Stimulated activated effector memory CD8-positive, alpha-beta T cell treated with anti-CD3 and anti-CD28 coated beads, Interleukin-12 subunit alpha, Interleukin-12 subunit beta, amount 100 ng/mL, for 72 hours (primary cell): ENCODE measurements around the gene DNAH10.

Experiments used
- ATAC-seq: fragments of 150-1000 bp; cut with Tn5 transposase; 2 replicates; pipeline ENCODE4 v1.10.0; 2021
- DNase-seq, 2 donors: peaks; one replicate each; pipeline ENCODE4 v3.0.0; 2021 to 2022; ENCODE audit warnings: low spot score in 2 of 2
- H3K27ac Mint-ChIP-seq: one replicate; pipeline ENCODE4 v1.8.0; 2022; ENCODE audit warnings: mild to moderate bottlenecking, mixed read lengths
- H3K36me3 Mint-ChIP-seq: one replicate; pipeline ENCODE4 v1.8.0; 2022; ENCODE audit warnings: mild to moderate bottlenecking, mixed read lengths
- H3K4me1 Mint-ChIP-seq: one replicate; pipeline ENCODE4 v1.8.0; 2022; ENCODE audit warnings: mixed read lengths
- H3K4me3 Mint-ChIP-seq: one replicate; pipeline ENCODE4 v1.8.0; 2022; ENCODE audit warnings: mild to moderate bottlenecking, mixed read lengths
- H3K9me3 Mint-ChIP-seq: one replicate; pipeline ENCODE4 v1.8.0; 2022; ENCODE audit warnings: mixed read lengths

DNAH10 gene

GRCh38 chr12:123733229-123733628 is 28.9 kb upstream of the DNAH10 start:
- DNase-seq (no peak), ATAC-seq (peak; percentile 49)
- H3K9me3 Mint-ChIP-seq, result no peaks in the 10 kb centered on the region
- H3K27ac Mint-ChIP-seq, result peak overlapping the region; percentile 91
- H3K4me1 Mint-ChIP-seq, result peaks cover 47% of the 10 kb centered on the region
- H3K4me3 Mint-ChIP-seq, result no peak overlapping the region
- peaks cover 100% of the 10 kb centered on the region for H3K36me3 Mint-ChIP-seq

DNA sequence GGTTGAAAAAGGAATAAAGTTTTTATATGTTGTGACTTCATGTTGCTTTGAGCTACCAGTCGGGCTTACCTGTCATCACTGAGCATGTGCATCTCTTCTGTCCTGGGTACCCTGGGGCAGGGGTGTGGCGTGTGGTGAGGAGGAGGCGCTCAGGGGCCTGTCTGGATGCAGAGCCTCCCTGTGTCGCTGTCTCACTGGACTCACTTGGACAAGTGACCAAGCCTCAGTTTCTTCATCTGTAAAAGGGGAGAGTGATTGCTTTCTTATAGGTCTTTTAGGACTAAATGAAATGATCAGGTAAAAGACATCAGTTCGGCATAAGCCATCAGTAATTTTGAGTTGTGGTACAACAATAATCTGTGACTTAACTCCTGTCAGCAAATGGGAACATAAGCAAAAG is 27.8 kb upstream of the DNAH10 start:
- H3K4me3 Mint-ChIP-seq, result no peak overlapping the region
- peak overlapping the region; percentile 91 for H3K27ac Mint-ChIP-seq
- peaks cover 100% of the 10 kb centered on the region for H3K36me3 Mint-ChIP-seq
- H3K4me1 Mint-ChIP-seq, result peaks cover 51% of the 10 kb centered on the region
- DNase-seq, result no peak
- H3K9me3 Mint-ChIP-seq, result no peaks in the 10 kb centered on the region
- no peak for ATAC-seq

- H3K27ac Mint-ChIP-seq, result peak overlapping the region; percentile 94
- H3K9me3 Mint-ChIP-seq, result no peaks in the 10 kb centered on the region
- no peak for DNase-seq
- H3K36me3 Mint-ChIP-seq, result peaks cover 100% of the 10 kb centered on the region
- H3K4me3 Mint-ChIP-seq, result peak overlapping the region; percentile 60
- H3K4me1 Mint-ChIP-seq, result peaks cover 38% of the 10 kb centered on the region
- peak; percentile 76 for ATAC-seq
Measured at GRCh38 chr12:123741937-123742572, 20.0 kb upstream of the DNAH10 start.

DNA sequence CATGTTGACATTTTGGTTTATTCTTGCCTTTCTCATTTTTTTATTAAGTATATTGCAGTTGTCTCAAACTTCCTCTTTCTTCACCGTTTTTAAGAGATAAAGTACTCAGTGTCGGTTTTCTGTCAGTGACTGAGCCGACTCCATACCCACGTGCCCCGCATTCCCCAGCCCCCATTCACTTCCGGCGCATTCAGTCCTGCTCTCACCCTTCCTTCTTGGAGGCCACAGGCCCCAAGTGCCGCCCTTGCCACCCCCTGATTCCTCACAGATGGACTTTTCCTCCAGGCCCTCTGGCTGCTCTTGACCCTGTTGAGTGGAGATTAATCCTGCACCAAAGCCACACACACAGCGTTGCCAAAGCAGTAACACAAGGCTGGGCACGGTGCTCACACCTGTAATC is 19.1 kb upstream of the DNAH10 start:
- Mint-ChIP-seq H3K27ac (peak overlapping the region; percentile 94), H3K4me1 (peaks cover 29% of the 10 kb centered on the region), H3K4me3 (peak overlapping the region; percentile 60), H3K9me3 (no peaks in the 10 kb centered on the region), H3K36me3 (peaks cover 100% of the 10 kb centered on the region)
- no peak for ATAC-seq
- no peak for DNase-seq

DNA sequence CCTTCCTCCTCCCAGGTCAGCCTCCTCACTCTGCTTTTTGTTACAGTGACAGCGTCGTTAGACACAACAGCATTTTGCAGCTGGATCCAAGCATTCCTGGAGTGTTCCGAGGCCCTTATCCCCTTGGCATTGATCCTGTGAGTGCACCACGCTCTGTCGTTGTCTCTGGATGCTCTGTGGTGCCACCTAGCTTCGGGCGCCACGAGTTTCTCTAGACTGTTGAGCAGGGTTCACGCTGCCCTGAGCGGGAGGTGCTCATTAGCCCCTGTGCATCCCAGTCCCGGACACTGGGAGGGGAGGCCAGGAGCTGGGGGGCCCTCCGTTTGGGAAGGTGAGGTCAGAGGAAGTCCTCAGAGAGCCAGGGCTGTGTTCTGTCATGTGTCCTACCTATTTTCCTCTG is 17.3 kb upstream of the DNAH10 start:
- Mint-ChIP-seq H3K27ac (no peak overlapping the region), H3K9me3 (no peaks in the 10 kb centered on the region), H3K36me3 (peaks cover 100% of the 10 kb centered on the region), H3K4me1 (peaks cover 22% of the 10 kb centered on the region), H3K4me3 (no peak overlapping the region)
- no peak for ATAC-seq
- DNase-seq, result no peak

DNA sequence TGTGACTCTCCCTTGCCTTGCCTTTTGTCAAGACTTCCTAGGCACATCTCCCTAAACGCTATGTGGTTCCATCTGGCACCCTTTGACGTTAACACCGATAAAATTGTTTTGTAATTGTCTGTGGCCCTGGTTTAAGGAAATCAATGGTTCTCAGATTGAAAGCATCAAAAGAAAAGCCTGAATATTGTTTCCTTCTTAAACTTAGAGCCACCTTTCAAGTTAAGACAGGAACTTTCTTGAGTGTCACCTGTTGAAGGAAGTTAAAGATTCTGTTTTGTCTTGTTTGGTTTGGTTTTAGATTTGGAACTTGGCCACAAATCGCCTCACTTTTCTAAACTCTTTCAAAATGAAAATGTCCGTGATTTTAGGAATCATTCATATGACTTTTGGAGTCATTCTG is 14.8 kb upstream of the DNAH10 start:
- DNase-seq (no peak), ATAC-seq (no peak)
- Mint-ChIP-seq H3K9me3 (no peaks in the 10 kb centered on the region), H3K4me3 (no peak overlapping the region), H3K36me3 (peaks cover 100% of the 10 kb centered on the region), H3K27ac (no peak overlapping the region), H3K4me1 (peaks cover 20% of the 10 kb centered on the region)

GRCh38 chr12:123748161-123748560 is 13.9 kb upstream of the DNAH10 start:
- DNase-seq (no peak), ATAC-seq (no peak)
- H3K36me3 Mint-ChIP-seq, result peaks cover 98% of the 10 kb centered on the region
- peaks cover 14% of the 10 kb centered on the region for H3K4me1 Mint-ChIP-seq
- H3K4me3 Mint-ChIP-seq, result no peak overlapping the region
- H3K9me3 Mint-ChIP-seq, result no peaks in the 10 kb centered on the region
- H3K27ac Mint-ChIP-seq, result no peak overlapping the region

- H3K36me3 Mint-ChIP-seq, result peaks cover 98% of the 10 kb centered on the region
- H3K27ac Mint-ChIP-seq, result no peak overlapping the region
- peaks cover 12% of the 10 kb centered on the region for H3K4me1 Mint-ChIP-seq
- DNase-seq (no peak), ATAC-seq (no peak)
- no peaks in the 10 kb centered on the region for H3K9me3 Mint-ChIP-seq
- H3K4me3 Mint-ChIP-seq, result no peak overlapping the region
Measured at GRCh38 chr12:123748661-123749060, 13.4 kb upstream of the DNAH10 start.

GRCh38 chr12:123749355-123749754 is 12.7 kb upstream of the DNAH10 start:
- DNase-seq (no peak), ATAC-seq (no peak)
- Mint-ChIP-seq H3K9me3 (no peaks in the 10 kb centered on the region), H3K36me3 (peaks cover 98% of the 10 kb centered on the region), H3K27ac (no peak overlapping the region), H3K4me3 (no peak overlapping the region), H3K4me1 (peaks cover 12% of the 10 kb centered on the region)

DNA sequence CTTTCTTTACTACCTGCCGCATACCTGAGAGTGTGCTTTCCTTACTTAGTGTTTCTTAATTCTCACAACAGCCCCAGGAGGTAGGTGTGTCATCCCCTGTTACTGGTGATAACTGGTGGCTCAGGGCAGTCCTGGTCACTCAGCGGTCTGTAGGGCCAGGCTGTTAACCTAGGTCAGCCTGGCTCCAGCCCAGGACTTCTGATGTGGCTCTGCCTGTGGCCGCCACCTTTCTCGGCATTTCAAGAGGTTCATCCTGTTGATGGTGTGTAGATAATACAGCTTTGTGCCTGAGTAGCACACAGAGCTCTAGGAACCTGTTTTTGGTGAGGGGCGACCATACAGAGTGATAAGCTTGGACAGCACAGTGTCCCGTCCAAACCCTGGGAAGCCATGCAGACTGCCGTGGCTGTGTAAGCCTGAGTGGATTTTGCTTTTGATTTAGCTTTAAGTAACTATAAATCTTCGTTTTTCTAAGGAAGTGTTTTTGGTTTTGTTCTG is 11.9 kb upstream of the DNAH10 start:
- no peak for ATAC-seq
- Mint-ChIP-seq H3K4me3 (no peak overlapping the region), H3K9me3 (no peaks in the 10 kb centered on the region), H3K36me3 (peaks cover 98% of the 10 kb centered on the region), H3K4me1 (peaks cover 8% of the 10 kb centered on the region), H3K27ac (no peak overlapping the region)
- no peak for DNase-seq

GRCh38 chr12:123752046-123752445 is 10.1 kb upstream of the DNAH10 start:
- H3K9me3 Mint-ChIP-seq, result no peaks in the 10 kb centered on the region
- peaks cover 5% of the 10 kb centered on the region for H3K4me1 Mint-ChIP-seq
- DNase-seq (no peak), ATAC-seq (no peak)
- H3K4me3 Mint-ChIP-seq, result no peak overlapping the region
- peaks cover 97% of the 10 kb centered on the region for H3K36me3 Mint-ChIP-seq
- H3K27ac Mint-ChIP-seq, result no peak overlapping the region

- Mint-ChIP-seq H3K9me3 (no peaks in the 10 kb centered on the region), H3K4me3 (no peak overlapping the region), H3K27ac (no peak overlapping the region), H3K4me1 (peaks cover 5% of the 10 kb centered on the region), H3K36me3 (peaks cover 97% of the 10 kb centered on the region)
- DNase-seq (no peak), ATAC-seq (no peak)
Measured at GRCh38 chr12:123754041-123754772, 7.9 kb upstream of the DNAH10 start.

- no peak for DNase-seq
- Mint-ChIP-seq H3K4me1 (no peaks in the 10 kb centered on the region), H3K36me3 (peaks cover 71% of the 10 kb centered on the region), H3K4me3 (no peak overlapping the region), H3K9me3 (no peaks in the 10 kb centered on the region), H3K27ac (no peak overlapping the region)
- ATAC-seq, result no peak
Measured at GRCh38 chr12:123757561-123757960, 4.5 kb upstream of the DNAH10 start.

DNA sequence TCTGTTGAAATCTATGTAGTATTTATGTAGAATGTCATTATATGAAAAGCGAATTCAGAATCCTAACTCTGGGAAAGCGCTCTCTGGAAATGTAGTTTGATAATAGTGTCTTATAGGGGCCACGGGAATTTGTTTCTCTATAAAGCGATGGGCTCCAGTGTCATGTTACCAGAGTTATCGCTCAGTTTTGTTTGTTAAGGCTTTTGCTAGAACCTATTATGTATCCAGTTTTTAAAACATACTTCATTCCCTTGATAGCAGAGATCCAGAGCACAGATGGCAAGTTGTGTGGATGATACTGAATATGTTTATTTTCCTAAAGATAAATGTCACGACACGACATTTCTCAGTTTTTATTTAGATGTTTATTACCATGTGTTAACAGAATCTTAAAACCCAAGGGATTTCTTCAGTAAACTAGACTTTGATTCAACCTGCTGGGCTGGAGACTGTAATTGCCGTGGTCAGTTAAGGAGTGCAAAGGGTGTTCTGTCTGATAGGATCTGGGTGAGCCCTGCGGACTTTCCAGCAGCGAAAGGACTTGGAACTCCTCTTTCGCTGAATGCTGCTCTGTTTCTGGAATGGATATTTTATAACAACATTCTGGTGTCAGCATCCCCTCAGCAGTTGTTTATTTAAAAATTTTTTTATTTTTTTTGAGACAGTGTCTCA is 1.7 kb upstream of the DNAH10 start:
- Mint-ChIP-seq H3K27ac (no peak overlapping the region), H3K4me1 (no peaks in the 10 kb centered on the region), H3K36me3 (peaks cover 44% of the 10 kb centered on the region), H3K9me3 (no peaks in the 10 kb centered on the region), H3K4me3 (no peak overlapping the region)
- ATAC-seq (no peak), DNase-seq (no peak)

- Mint-ChIP-seq H3K27ac (no peak overlapping the region), H3K36me3 (peaks cover 27% of the 10 kb centered on the region), H3K4me3 (peak overlapping the region; percentile 46), H3K4me1 (no peaks in the 10 kb centered on the region), H3K9me3 (no peaks in the 10 kb centered on the region)
- ATAC-seq (no peak), DNase-seq (no peak)
Measured at GRCh38 chr12:123762715-123763052, 583 bp downstream of the DNAH10 start.

DNA sequence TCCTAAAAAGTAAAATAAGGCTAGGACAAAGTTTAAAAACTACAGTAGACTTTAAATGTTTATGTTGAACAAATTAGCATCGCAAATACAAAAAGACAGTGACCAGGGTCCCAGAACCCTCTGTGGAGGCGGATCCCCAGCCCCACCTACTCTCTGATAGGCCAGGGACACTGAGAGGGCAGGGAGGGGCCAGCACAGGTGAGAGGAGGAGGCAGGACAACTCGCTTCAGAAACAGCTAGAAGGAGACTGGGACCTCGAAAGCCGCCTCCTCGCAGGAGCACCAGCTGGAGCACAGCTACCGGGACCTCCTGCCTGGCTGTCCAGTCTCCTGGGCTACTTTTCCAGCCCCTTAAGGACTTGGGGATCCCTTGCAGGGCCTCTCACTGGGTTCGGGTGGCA is 992 bp downstream of the DNAH10 start:
- Mint-ChIP-seq H3K4me3 (peak overlapping the region; percentile 46), H3K9me3 (no peaks in the 10 kb centered on the region), H3K4me1 (no peaks in the 10 kb centered on the region), H3K27ac (no peak overlapping the region), H3K36me3 (peaks cover 23% of the 10 kb centered on the region)
- no peak for DNase-seq
- no peak for ATAC-seq
